ENCODE data around the gene POU2F3. TPM values are rescaled to one million over a fixed set of nuclear protein-coding genes. Genes with fewer than 3 reads are reported as not detected.

The POU2F3 gene
- polyA plus RNA-seq, 3 donors: 0.37 to 0.54 TPM; not detected in 1

DNA sequence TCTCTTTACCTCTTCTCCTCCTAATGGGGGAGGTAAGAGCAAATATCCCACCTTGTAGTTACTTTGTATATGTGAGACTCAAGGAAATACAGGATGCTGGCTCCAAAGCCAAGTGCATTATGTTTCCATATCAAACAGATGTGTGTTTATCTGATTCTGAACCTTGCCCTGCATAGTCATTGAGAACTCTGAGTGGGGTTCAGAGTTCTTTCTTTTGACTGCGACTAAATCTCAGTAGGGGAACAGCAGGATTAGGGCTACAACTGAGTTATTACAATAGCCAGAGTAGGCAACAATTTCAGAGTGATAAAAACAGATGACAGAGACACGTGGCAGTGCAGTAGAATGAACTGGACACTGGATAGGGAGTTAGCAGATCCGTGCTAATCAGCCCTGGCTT lies 51.0 kb downstream of the POU2F3 start:
- H3K27ac ChIP-seq (ENCODE audit: low read depth in 1 of 2, low read length in 2 of 2): no peak overlapping the region
- Mint-ChIP-seq H3K27ac (no peak overlapping the region), H3K4me3 (no peak overlapping the region), H3K27me3 (ENCODE audit: low read depth in 3 of 3) (peaks cover 26 to 48% (median 28%) of the 10 kb centered on the region in 3 donors), H3K36me3 (no peaks in the 10 kb centered on the region), H3K9me3 (peaks cover 0 to 3% (median 1%) of the 10 kb centered on the region in 7 donors), H3K4me1 (peaks cover 17% of the 10 kb centered on the region)
- no peak overlapping the region for H3K4me2 ChIP-seq (replicated peaks; ENCODE audit: extremely low read depth, low read length, poor library complexity, severe bottlenecking)
- TF ChIP-seq, protein P1, sequence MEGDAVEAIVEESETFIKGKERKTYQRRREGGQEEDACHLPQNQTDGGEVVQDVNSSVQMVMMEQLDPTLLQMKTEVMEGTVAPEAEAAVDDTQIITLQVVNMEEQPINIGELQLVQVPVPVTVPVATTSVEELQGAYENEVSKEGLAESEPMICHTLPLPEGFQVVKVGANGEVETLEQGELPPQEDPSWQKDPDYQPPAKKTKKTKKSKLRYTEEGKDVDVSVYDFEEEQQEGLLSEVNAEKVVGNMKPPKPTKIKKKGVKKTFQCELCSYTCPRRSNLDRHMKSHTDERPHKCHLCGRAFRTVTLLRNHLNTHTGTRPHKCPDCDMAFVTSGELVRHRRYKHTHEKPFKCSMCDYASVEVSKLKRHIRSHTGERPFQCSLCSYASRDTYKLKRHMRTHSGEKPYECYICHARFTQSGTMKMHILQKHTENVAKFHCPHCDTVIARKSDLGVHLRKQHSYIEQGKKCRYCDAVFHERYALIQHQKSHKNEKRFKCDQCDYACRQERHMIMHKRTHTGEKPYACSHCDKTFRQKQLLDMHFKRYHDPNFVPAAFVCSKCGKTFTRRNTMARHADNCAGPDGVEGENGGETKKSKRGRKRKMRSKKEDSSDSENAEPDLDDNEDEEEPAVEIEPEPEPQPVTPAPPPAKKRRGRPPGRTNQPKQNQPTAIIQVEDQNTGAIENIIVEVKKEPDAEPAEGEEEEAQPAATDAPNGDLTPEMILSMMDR (IDR thresholded peaks at IDR 0.05): no peak
- H3K9ac ChIP-seq (ENCODE audit: insufficient read depth, low read length, poor library complexity, severe bottlenecking): no peak overlapping the region
- peaks cover 10% of the 10 kb centered on the region in 2 donors for H3K4me1 ChIP-seq (ENCODE audit: control insufficient read depth in 1 of 2, insufficient read depth in 2 of 2, low read length in 2 of 2)
- no peak for DNase-seq
- no peaks in the 10 kb centered on the region for H3K36me3 ChIP-seq (replicated peaks in 1 of 2; ENCODE audit: control insufficient read depth in 1 of 2, insufficient read depth in 2 of 2, low read length in 2 of 2)
- no peaks in the 10 kb centered on the region for H3K79me2 ChIP-seq (ENCODE audit: insufficient read depth, low read length)
- WGBS (ENCODE audit: insufficient coverage): 57% methylated on average over 3 of the region's 3 CpGs
- H3K27me3 ChIP-seq (ENCODE audit: control insufficient read depth in 2 of 2, insufficient read depth in 2 of 2, low read length in 2 of 2): peaks cover 22 to 45% of the 10 kb centered on the region in 2 donors
- no peak overlapping the region for H3K4me3 ChIP-seq (replicated peaks in 1 of 3; ENCODE audit: low read depth in 2 of 3, low read length in 3 of 3)
- intact Hi-C loops (cut with micrococcal nuclease): no loop called here
- no peaks in the 10 kb centered on the region for H3K9me3 ChIP-seq (replicated peaks in 1 of 2; ENCODE audit: control insufficient read depth in 1 of 2, insufficient read depth in 1 of 2, low read length in 2 of 2)
- H4K20me1 ChIP-seq (ENCODE audit: insufficient read depth, low read length): no peaks in the 10 kb centered on the region
- no peak overlapping the region for H2AFZ ChIP-seq (ENCODE audit: insufficient read depth, low read depth, low read length, poor library complexity, severe bottlenecking)

DNA sequence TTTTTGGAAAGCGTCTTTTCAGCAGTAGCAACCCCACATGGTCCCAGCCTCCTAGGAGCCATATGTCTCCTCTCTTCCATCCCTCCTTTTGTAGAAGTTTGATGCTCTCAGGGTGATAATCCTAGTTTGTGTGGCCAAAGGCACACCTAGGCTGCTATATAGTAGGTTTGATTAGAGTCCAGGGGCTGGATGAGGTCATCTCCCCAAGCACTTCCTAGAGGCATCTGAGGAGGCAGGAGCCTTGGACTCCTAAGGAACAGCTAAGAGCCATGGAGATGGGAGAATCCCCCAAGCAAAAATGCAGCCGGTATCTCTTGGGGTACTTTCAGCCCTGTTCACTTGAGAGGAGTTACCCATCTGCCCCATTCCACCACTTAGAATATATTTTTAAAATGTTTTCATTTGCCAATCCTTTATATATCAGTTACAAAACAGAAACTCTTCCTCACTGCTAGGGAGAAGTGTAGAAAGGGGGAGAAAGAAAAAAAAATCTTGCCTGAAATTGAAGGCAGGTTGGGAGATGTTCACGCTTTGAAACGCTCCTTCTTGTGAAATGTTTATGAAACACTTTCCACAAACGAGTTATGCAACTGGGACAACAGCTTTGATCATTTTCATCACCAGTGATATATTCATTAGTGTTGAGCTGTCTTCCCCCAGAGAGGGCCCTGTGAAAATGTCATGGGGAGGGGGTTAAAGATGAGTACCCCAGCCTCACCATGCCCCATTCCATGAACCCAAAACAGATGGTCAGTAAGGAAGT lies 53.3 kb downstream of the POU2F3 start:
- Mint-ChIP-seq H3K27me3 (ENCODE audit: low read depth in 3 of 3) (peaks cover 30 to 64% (median 32%) of the 10 kb centered on the region in 3 donors), H3K4me1 (peaks cover 17% of the 10 kb centered on the region), H3K27ac (no peak overlapping the region), H3K4me3 (peak overlapping the region in 1 of 2 donors; percentile 31), H3K9me3 (peaks cover 0 to 7% (median 1%) of the 10 kb centered on the region in 7 donors), H3K36me3 (no peaks in the 10 kb centered on the region)
- no peaks in the 10 kb centered on the region for H4K20me1 ChIP-seq (ENCODE audit: insufficient read depth, low read length)
- no peak overlapping the region for H3K4me2 ChIP-seq (replicated peaks; ENCODE audit: extremely low read depth, low read length, poor library complexity, severe bottlenecking)
- H3K9ac ChIP-seq (ENCODE audit: insufficient read depth, low read length, poor library complexity, severe bottlenecking): no peak overlapping the region
- no peaks in the 10 kb centered on the region for H3K36me3 ChIP-seq (replicated peaks in 1 of 2; ENCODE audit: control insufficient read depth in 1 of 2, insufficient read depth in 2 of 2, low read length in 2 of 2)
- DNase-seq: no peak
- peaks cover 10% of the 10 kb centered on the region in 2 donors for H3K4me1 ChIP-seq (ENCODE audit: control insufficient read depth in 1 of 2, insufficient read depth in 2 of 2, low read length in 2 of 2)
- TF ChIP-seq, protein P1 (IDR thresholded peaks at IDR 0.05): no peak
- H3K79me2 ChIP-seq (ENCODE audit: insufficient read depth, low read length): no peaks in the 10 kb centered on the region
- H3K9me3 ChIP-seq (replicated peaks in 1 of 2; ENCODE audit: control insufficient read depth in 1 of 2, insufficient read depth in 1 of 2, low read length in 2 of 2): no peaks in the 10 kb centered on the region
- H3K4me3 ChIP-seq (replicated peaks in 1 of 3; ENCODE audit: low read depth in 2 of 3, low read length in 3 of 3): no peak overlapping the region
- intact Hi-C loops (cut with micrococcal nuclease): no loop called here
- no peak overlapping the region for H2AFZ ChIP-seq (ENCODE audit: insufficient read depth, low read depth, low read length, poor library complexity, severe bottlenecking)
- peaks cover 21 to 52% of the 10 kb centered on the region in 2 donors for H3K27me3 ChIP-seq (ENCODE audit: control insufficient read depth in 2 of 2, insufficient read depth in 2 of 2, low read length in 2 of 2)
- H3K27ac ChIP-seq (ENCODE audit: low read depth in 1 of 2, low read length in 2 of 2): no peak overlapping the region
- WGBS (ENCODE audit: insufficient coverage): no CpG with 5 or more reads among the region's 5 CpGs

Data from CD14-positive monocyte (primary cell).